Measurements from ENCODE around the gene ADGRB3.

The ADGRB3 gene

GRCh38 chr6:68719761-68720160 lies 84.7 kb downstream of the ADGRB3 start:
- no peak for TF ChIP-seq CTCF (IDR thresholded peaks at IDR 0.05)

GRCh38 chr6:68722891-68723527 lies 87.9 kb downstream of the ADGRB3 start:
- H3K4me1 ChIP-seq = no peaks in the 10 kb centered on the region
- H3K79me2 ChIP-seq = no peaks in the 10 kb centered on the region

More at GRCh38 chr6:68719761-68720160, 84.7 kb downstream of the ADGRB3 start:
- H3K9ac ChIP-seq = no peak overlapping the region
- H3K36me3 ChIP-seq (ENCODE audit: control insufficient read depth, insufficient read depth, low read length) = no peaks in the 10 kb centered on the region
- no peaks in the 10 kb centered on the region for H3K9me3 ChIP-seq (ENCODE audit: control insufficient read depth, low read length)
- no peaks in the 10 kb centered on the region for H3K27me3 ChIP-seq (ENCODE audit: control insufficient read depth, insufficient read depth, low read length)
- no peak overlapping the region for H3K27ac ChIP-seq
- H3K79me2 ChIP-seq = no peaks in the 10 kb centered on the region
- no peak overlapping the region for H3K4me2 ChIP-seq (ENCODE audit: low read length)
- H3K4me1 ChIP-seq = no peaks in the 10 kb centered on the region
- no peak overlapping the region for H2AFZ ChIP-seq
- H3K4me3 ChIP-seq (ENCODE audit: low read depth, low read length) = no peak overlapping the region

GRCh38 chr6:68724060-68724459 lies 89.0 kb downstream of the ADGRB3 start:
- Histone ChIP-seq H3K9ac (no peak overlapping the region), H3K27me3 (ENCODE audit: control insufficient read depth, insufficient read depth, low read length) (no peaks in the 10 kb centered on the region), H3K4me2 (ENCODE audit: low read length) (no peak overlapping the region)

More at GRCh38 chr6:68722891-68723527, 87.9 kb downstream of the ADGRB3 start:
- Histone ChIP-seq H3K27me3 (ENCODE audit: control insufficient read depth, insufficient read depth, low read length) (no peaks in the 10 kb centered on the region), H3K36me3 (ENCODE audit: control insufficient read depth, insufficient read depth, low read length) (no peaks in the 10 kb centered on the region), H3K9me3 (ENCODE audit: control insufficient read depth, low read length) (no peaks in the 10 kb centered on the region), H3K27ac (no peak overlapping the region), H3K4me2 (ENCODE audit: low read length) (no peak overlapping the region), H3K4me3 (ENCODE audit: low read depth, low read length) (no peak overlapping the region), H2AFZ (no peak overlapping the region), H3K9ac (no peak overlapping the region)
- no peak for TF ChIP-seq CTCF (IDR thresholded peaks at IDR 0.05)

GRCh38 chr6:68726337-68726736 lies 91.3 kb downstream of the ADGRB3 start:
- Histone ChIP-seq H3K4me2 (ENCODE audit: low read length) (no peak overlapping the region), H3K4me3 (ENCODE audit: low read depth, low read length) (no peak overlapping the region), H3K9me3 (ENCODE audit: control insufficient read depth, low read length) (no peaks in the 10 kb centered on the region), H3K9ac (no peak overlapping the region), H3K27me3 (ENCODE audit: control insufficient read depth, insufficient read depth, low read length) (no peaks in the 10 kb centered on the region), H2AFZ (no peak overlapping the region), H3K79me2 (no peaks in the 10 kb centered on the region), H3K27ac (no peak overlapping the region), H3K4me1 (no peaks in the 10 kb centered on the region), H3K36me3 (ENCODE audit: control insufficient read depth, insufficient read depth, low read length) (no peaks in the 10 kb centered on the region)
- TF ChIP-seq CTCF (IDR thresholded peaks at IDR 0.05) = no peak

More at GRCh38 chr6:68724060-68724459, 89.0 kb downstream of the ADGRB3 start:
- H3K27ac ChIP-seq = no peak overlapping the region
- H3K9me3 ChIP-seq (ENCODE audit: control insufficient read depth, low read length) = no peaks in the 10 kb centered on the region
- no peak overlapping the region for H3K4me3 ChIP-seq (ENCODE audit: low read depth, low read length)
- no peaks in the 10 kb centered on the region for H3K36me3 ChIP-seq (ENCODE audit: control insufficient read depth, insufficient read depth, low read length)
- no peak for TF ChIP-seq CTCF (IDR thresholded peaks at IDR 0.05)
- H2AFZ ChIP-seq = no peak overlapping the region
- no peaks in the 10 kb centered on the region for H3K79me2 ChIP-seq
- no peaks in the 10 kb centered on the region for H3K4me1 ChIP-seq

GRCh38 chr6:68726992-68727391 lies 91.9 kb downstream of the ADGRB3 start:
- H3K27ac ChIP-seq = no peak overlapping the region
- no peak for TF ChIP-seq CTCF (IDR thresholded peaks at IDR 0.05)
- H3K4me3 ChIP-seq (ENCODE audit: low read depth, low read length) = no peak overlapping the region
- H3K9ac ChIP-seq = no peak overlapping the region
- no peak overlapping the region for H2AFZ ChIP-seq
- no peaks in the 10 kb centered on the region for H3K36me3 ChIP-seq (ENCODE audit: control insufficient read depth, insufficient read depth, low read length)
- H3K4me2 ChIP-seq (ENCODE audit: low read length) = no peak overlapping the region
- no peaks in the 10 kb centered on the region for H3K9me3 ChIP-seq (ENCODE audit: control insufficient read depth, low read length)
- no peaks in the 10 kb centered on the region for H3K4me1 ChIP-seq
- no peaks in the 10 kb centered on the region for H3K79me2 ChIP-seq
- H3K27me3 ChIP-seq (ENCODE audit: control insufficient read depth, insufficient read depth, low read length) = no peaks in the 10 kb centered on the region
